ENCODE measurements around the gene VASH2.
"Not testable (repeated sequence)": the region's sequence is repeated elsewhere in the genome, so short reads cannot be mapped to it uniquely, and the experiment has no call there.

Gene VASH2

GRCh38 chr1:212950243-212951125 lies at the start of gene VASH2:
Gene VASH2, plus strand, starts transcription at chr1:212950541. Its CDS starts 1,002 bp downstream, at chr1:212951543.
- H3K4me3 ChIP-seq (ENCODE audit: low read depth, low read length) = peak within 1 kb of the TSS; percentile 72
- TF ChIP-seq CTCF (IDR thresholded peaks at IDR 0.05; ENCODE audit: control insufficient read depth, extremely low read depth, insufficient read depth) = no peak
- peak; percentile 47 for DNase-seq (ENCODE audit: low read depth)

- no peak for DNase-seq (ENCODE audit: low read depth)
- TF ChIP-seq CTCF (IDR thresholded peaks at IDR 0.05; ENCODE audit: control insufficient read depth, extremely low read depth, insufficient read depth) = no peak
- H3K4me3 ChIP-seq (ENCODE audit: low read depth, low read length) = no peak overlapping the region
Measured at GRCh38 chr1:212901290-212901689, 49.1 kb upstream of the VASH2 start.

GRCh38 chr1:212902054-212902453 lies 48.3 kb upstream of the VASH2 start:
- no peak for DNase-seq (ENCODE audit: low read depth)
- TF ChIP-seq CTCF (IDR thresholded peaks at IDR 0.05; ENCODE audit: control insufficient read depth, extremely low read depth, insufficient read depth) = no peak

GRCh38 chr1:212903664-212904063 lies 46.7 kb upstream of the VASH2 start:
- TF ChIP-seq CTCF (IDR thresholded peaks at IDR 0.05; ENCODE audit: control insufficient read depth, extremely low read depth, insufficient read depth) = no peak
- H3K4me3 ChIP-seq (ENCODE audit: low read depth, low read length) = no peak overlapping the region
- no peak for DNase-seq (ENCODE audit: low read depth)

More at GRCh38 chr1:212902054-212902453, 48.3 kb upstream of the VASH2 start:
- no peak overlapping the region for H3K4me3 ChIP-seq (ENCODE audit: low read depth, low read length)

- not testable (repeated sequence) for DNase-seq (ENCODE audit: low read depth); H3K4me3 ChIP-seq (ENCODE audit: low read depth, low read length)
Measured at GRCh38 chr1:212908071-212908470, 42.3 kb upstream of the VASH2 start.

GRCh38 chr1:212908971-212909370 lies 41.4 kb upstream of the VASH2 start:
- DNase-seq (ENCODE audit: low read depth) = no peak
- TF ChIP-seq CTCF (IDR thresholded peaks at IDR 0.05; ENCODE audit: control insufficient read depth, extremely low read depth, insufficient read depth) = no peak
- H3K4me3 ChIP-seq (ENCODE audit: low read depth, low read length) = no peak overlapping the region

- TF ChIP-seq CTCF (IDR thresholded peaks at IDR 0.05; ENCODE audit: control insufficient read depth, extremely low read depth, insufficient read depth) = no peak
- no peak overlapping the region for H3K4me3 ChIP-seq (ENCODE audit: low read depth, low read length)
- no peak for DNase-seq (ENCODE audit: low read depth)
Measured at GRCh38 chr1:212909652-212910063, 40.7 kb upstream of the VASH2 start.

GRCh38 chr1:212910213-212910612 lies 40.1 kb upstream of the VASH2 start:
- DNase-seq (ENCODE audit: low read depth); H3K4me3 ChIP-seq (ENCODE audit: low read depth, low read length): not testable (repeated sequence)

- DNase-seq (ENCODE audit: low read depth) = not testable (repeated sequence)
Measured at GRCh38 chr1:212913638-212914037, 36.7 kb upstream of the VASH2 start.

GRCh38 chr1:212914110-212914509 lies 36.2 kb upstream of the VASH2 start:
- DNase-seq (ENCODE audit: low read depth); H3K4me3 ChIP-seq (ENCODE audit: low read depth, low read length): not testable (repeated sequence)

More at GRCh38 chr1:212913638-212914037, 36.7 kb upstream of the VASH2 start:
- not testable (repeated sequence) for H3K4me3 ChIP-seq (ENCODE audit: low read depth, low read length)

All from LNCaP clone FGC (cell line).